ENCODE data around the gene PPP1R27.

GRCh38 chr17:81794509-81794908, 40.3 kb downstream of the PPP1R27 start:
- TF ChIP-seq EZH2 (IDR thresholded peaks at IDR 0.05; ENCODE audit: borderline replicate concordance, low read depth, low read length, severe bottlenecking) (no peak), CTCF (IDR thresholded peaks at IDR 0.05; ENCODE audit: borderline replicate concordance, extremely low read depth, low read length, poor library complexity, severe bottlenecking) (no peak)

All from DND-41 (cell line).